ENCODE results near the gene PTGFRN.

Gene PTGFRN

GRCh38 chr1:116994411-116994810 is 84.7 kb downstream of the PTGFRN start:
- H3K4me3 ChIP-seq (replicated peaks; ENCODE audit: insufficient read depth, low read length) = no peak overlapping the region
- no peak for DNase-seq (ENCODE audit: low read depth in 1 of 2, low spot score in 1 of 2)
- no peak for TF ChIP-seq REST (IDR thresholded peaks at IDR 0.05; ENCODE audit: insufficient replicate concordance, low read depth)
- no peak overlapping the region for H3K27ac ChIP-seq (replicated peaks)
- H3K27me3 ChIP-seq (ENCODE audit: insufficient read depth, poor library complexity, severe bottlenecking) = no peaks in the 10 kb centered on the region

GRCh38 chr1:116997066-116997465 is 87.3 kb downstream of the PTGFRN start:
- Histone ChIP-seq H3K4me3 (replicated peaks; ENCODE audit: insufficient read depth, low read length) (no peak overlapping the region), H3K27me3 (ENCODE audit: insufficient read depth, poor library complexity, severe bottlenecking) (no peaks in the 10 kb centered on the region), H3K27ac (replicated peaks) (no peak overlapping the region)
- TF ChIP-seq REST (IDR thresholded peaks at IDR 0.05; ENCODE audit: insufficient replicate concordance, low read depth) = no peak
- no peak for TF ChIP-seq CTCF (IDR thresholded peaks at IDR 0.05; ENCODE audit: insufficient read depth, low read length)
- no peak for TF ChIP-seq GABPA (IDR thresholded peaks at IDR 0.05; ENCODE audit: low read depth)
- no peak for TF ChIP-seq POLR2AphosphoS5 (IDR thresholded peaks at IDR 0.05; ENCODE audit: low read depth)
- no peak for TF ChIP-seq SPI1 (IDR thresholded peaks at IDR 0.05; ENCODE audit: borderline replicate concordance, low read depth)
- no peak for DNase-seq (ENCODE audit: low read depth in 1 of 2, low spot score in 1 of 2)

GRCh38 chr1:116997636-116998035 is 87.9 kb downstream of the PTGFRN start:
- H3K27ac ChIP-seq (replicated peaks) = no peak overlapping the region
- no peak overlapping the region for H3K4me3 ChIP-seq (replicated peaks; ENCODE audit: insufficient read depth, low read length)
- H3K27me3 ChIP-seq (ENCODE audit: insufficient read depth, poor library complexity, severe bottlenecking) = no peaks in the 10 kb centered on the region
- no peak for TF ChIP-seq POLR2AphosphoS5 (IDR thresholded peaks at IDR 0.05; ENCODE audit: low read depth)
- no peak for TF ChIP-seq REST (IDR thresholded peaks at IDR 0.05; ENCODE audit: insufficient replicate concordance, low read depth)
- TF ChIP-seq GABPA (IDR thresholded peaks at IDR 0.05; ENCODE audit: low read depth) = no peak
- no peak for TF ChIP-seq SPI1 (IDR thresholded peaks at IDR 0.05; ENCODE audit: borderline replicate concordance, low read depth)
- TF ChIP-seq CTCF (IDR thresholded peaks at IDR 0.05; ENCODE audit: insufficient read depth, low read length) = no peak
- DNase-seq (ENCODE audit: low read depth in 1 of 2, low spot score in 1 of 2) = no peak

GRCh38 chr1:116999596-116999995 is 89.9 kb downstream of the PTGFRN start:
- no peak for DNase-seq (ENCODE audit: low read depth in 1 of 2, low spot score in 1 of 2)
- TF ChIP-seq CTCF (IDR thresholded peaks at IDR 0.05; ENCODE audit: insufficient read depth, low read length) (no peak), GABPA (IDR thresholded peaks at IDR 0.05; ENCODE audit: low read depth) (no peak), POLR2AphosphoS5 (IDR thresholded peaks at IDR 0.05; ENCODE audit: low read depth) (no peak), REST (IDR thresholded peaks at IDR 0.05; ENCODE audit: insufficient replicate concordance, low read depth) (no peak), SPI1 (IDR thresholded peaks at IDR 0.05; ENCODE audit: borderline replicate concordance, low read depth) (no peak)
- no peak overlapping the region for H3K4me3 ChIP-seq (replicated peaks; ENCODE audit: insufficient read depth, low read length)
- H3K27me3 ChIP-seq (ENCODE audit: insufficient read depth, poor library complexity, severe bottlenecking) = no peaks in the 10 kb centered on the region
- no peak overlapping the region; the same call in 1 of the 2 replicates for H3K27ac ChIP-seq (replicated peaks)
